Epithelial cell of prostate (primary cell): ENCODE results near the gene CELF3.
"Not testable (repeated sequence)": the region's sequence is repeated elsewhere in the genome, so short reads cannot be mapped to it uniquely, and the experiment has no call there.

Experiments
- DNase-seq: peaks from one replicate; pipeline ENCODE4 v3.0.0-alpha.2; 2011; ENCODE audit warnings: low read depth, low spot score
- H3K27ac ChIP-seq: fragments of 450-650 bp; 2 replicates; pipeline ENCODE4 v1.5.1; 2017; ENCODE audit warnings: mild to moderate bottlenecking

Gene CELF3

GRCh38 chr1:151705753-151706463, 10.7 kb downstream of the CELF3 start:
- H3K27ac ChIP-seq = no peak overlapping the region
- no peak for DNase-seq

DNA sequence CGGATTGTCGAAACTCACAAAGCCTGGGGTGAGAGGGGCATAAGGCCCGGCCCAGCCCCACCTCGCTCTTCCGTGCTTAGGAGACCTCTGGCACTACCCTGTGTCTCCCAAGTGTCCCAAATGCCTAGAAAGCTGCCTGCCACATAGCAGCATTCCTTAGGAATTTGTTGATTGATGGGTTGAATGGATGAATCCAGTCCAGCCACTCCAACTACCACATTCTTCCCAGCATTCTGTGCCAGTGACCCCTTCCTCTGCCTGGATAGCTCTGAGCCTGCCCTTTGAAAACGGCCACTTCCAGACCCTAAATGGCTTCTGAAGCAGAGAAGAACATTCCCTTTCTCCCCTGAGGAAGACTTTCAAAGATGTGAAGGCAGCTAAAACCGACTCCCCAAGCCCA, 11.5 kb downstream of the CELF3 start:
- H3K27ac ChIP-seq = no peak overlapping the region
- DNase-seq = no peak

GRCh38 chr1:151704246-151704645, 12.4 kb downstream of the CELF3 start:
- no peak overlapping the region for H3K27ac ChIP-seq

GRCh38 chr1:151703813-151704212, 12.8 kb downstream of the CELF3 start:
- H3K27ac ChIP-seq = no peak overlapping the region
- no peak for DNase-seq

More at GRCh38 chr1:151704246-151704645, 12.4 kb downstream of the CELF3 start:
- no peak for DNase-seq

GRCh38 chr1:151702936-151703335, 13.7 kb downstream of the CELF3 start:
- H3K27ac ChIP-seq = no peak overlapping the region
- DNase-seq = no peak

GRCh38 chr1:151701515-151701914, 15.1 kb downstream of the CELF3 start:
- no peak for DNase-seq

DNA sequence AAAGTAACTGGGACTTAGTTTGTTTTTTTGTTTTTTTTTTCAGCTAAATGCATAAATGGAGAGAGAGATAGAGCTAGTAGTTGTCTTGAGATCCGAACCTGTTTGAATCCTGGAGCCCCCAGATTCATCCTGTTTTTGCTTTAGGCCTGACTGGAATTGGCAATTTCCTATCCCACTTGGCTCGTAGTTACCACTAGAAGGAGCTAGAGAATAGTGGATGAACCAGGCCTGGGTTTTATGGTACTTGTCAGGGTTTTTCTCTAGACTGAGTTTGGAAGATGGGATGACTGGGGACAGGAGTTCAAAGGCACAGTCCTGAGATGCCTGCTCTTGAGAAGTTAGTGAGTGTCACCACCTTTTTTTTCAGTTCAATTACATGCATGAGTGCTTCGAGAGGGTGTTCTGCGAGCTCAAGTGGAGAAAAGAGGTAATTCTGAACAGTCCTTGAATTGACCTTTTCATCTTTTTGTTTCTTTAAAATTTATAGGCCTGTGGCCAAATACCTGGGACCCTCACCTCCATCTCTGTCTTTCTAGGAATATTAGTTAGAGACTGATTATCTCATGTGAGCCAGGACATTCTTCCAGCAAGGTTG, 23.4 kb downstream of the CELF3 start:
- no peak for DNase-seq
- H3K27ac ChIP-seq = no peak overlapping the region

More at GRCh38 chr1:151701515-151701914, 15.1 kb downstream of the CELF3 start:
- H3K27ac ChIP-seq = no peak overlapping the region

- H3K27ac ChIP-seq = no peak overlapping the region
- no peak for DNase-seq
These were observed 24.4 kb downstream of the CELF3 start for GRCh38 chr1:151692226-151692625.

DNA sequence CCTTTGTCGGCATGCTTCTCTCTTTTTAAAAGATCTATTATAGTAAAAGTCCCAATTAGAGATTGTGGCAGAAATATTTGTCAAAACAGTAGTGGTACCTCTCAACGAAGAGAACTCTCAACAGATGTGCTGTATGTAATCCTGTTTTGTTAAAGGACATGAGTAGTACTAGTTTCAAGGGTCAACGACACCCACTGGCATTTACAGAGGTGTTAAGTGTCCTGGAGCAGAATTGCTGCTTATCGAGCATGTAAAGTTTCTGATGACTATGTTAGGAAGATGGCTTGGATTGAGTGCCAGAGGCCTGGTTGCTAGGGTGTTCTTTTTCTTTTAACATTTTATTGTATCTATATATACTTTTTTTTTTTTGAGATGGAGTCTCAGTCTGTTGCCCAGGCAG, 27.1 kb downstream of the CELF3 start:
- no peak overlapping the region for H3K27ac ChIP-seq
- DNase-seq = no peak

DNA sequence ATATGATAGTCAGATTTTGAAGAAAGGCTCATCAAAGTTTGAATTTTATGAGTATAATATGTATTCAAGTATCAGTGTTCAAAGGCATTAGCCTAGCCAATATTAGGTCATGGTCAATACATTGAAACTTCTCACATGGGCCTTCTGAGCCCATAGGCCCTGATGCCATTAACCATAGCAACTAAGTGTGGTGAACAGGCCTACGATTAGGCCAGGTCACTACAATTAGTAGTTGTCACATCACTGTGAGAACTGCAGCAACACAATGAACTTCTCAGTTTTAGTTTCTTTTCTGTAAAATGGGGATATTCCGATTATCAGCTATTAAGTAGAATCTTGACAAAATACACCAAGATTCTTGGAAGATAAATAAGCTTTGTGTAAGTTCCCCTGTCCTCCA, 30.0 kb downstream of the CELF3 start:
- H3K27ac ChIP-seq = no peak overlapping the region
- DNase-seq = no peak

GRCh38 chr1:151684128-151684527, 32.5 kb downstream of the CELF3 start:
- no peak overlapping the region for H3K27ac ChIP-seq
- DNase-seq = no peak

DNA sequence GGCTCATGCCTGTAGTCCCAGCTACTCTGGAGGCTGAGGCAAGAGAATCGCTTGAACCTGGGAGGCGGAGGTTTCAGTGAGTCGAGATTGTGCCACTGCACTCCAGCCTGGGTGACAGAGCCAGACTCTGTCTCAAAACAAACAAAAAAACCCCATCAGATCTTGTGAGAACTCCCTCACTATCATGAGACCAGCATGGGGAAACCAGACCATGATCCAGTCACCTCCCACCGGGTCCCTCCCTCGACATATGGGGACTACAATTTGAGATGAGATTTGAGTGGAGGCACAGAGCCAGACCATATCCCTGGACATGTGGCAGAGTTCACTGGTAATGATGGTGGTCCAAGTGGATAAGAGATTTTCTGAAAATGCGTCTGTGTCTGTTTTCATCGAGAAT, 33.7 kb downstream of the CELF3 start:
- DNase-seq, H3K27ac ChIP-seq: not testable (repeated sequence)

DNA sequence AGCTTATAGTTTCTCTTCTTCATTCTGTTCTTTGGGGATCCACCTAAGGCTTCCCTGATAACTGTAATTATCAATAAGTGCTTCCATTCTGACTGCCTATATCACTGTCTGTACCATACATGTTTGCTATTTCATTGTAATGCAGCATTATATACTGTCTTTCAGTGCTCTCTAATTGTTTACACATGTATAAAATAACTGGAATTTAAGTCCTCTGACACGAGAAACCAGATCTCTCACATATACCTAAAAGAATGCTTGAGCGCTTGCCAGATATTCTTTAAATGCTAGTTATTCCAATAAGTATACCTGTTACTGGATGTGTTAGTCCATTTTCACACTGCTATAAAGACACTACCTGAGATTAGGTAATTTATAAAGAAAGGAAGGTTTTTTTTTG, 34.7 kb downstream of the CELF3 start:
- peak overlapping the region; percentile 95 for H3K27ac ChIP-seq
- no peak for DNase-seq

DNA sequence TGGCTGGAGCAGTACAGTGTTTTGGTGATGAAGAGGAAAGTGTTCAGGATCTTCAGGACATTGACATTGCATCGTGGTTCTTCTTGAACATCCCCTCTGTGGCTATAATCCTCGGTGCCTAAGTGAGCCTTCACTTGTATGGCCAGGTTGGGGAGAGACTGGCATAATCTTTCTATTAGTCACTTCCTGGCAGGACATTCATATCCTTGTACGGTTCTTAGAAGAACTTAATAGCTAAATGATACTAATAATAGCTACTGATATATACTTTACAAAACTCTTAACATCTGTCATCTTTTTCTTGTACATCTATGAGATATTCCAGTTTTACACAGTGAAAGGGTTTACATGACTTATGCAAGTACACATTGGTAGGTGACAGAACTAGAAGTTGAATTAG, 35.8 kb downstream of the CELF3 start:
- peak overlapping the region; percentile 95 for H3K27ac ChIP-seq
- peak; percentile 45 for DNase-seq

DNA sequence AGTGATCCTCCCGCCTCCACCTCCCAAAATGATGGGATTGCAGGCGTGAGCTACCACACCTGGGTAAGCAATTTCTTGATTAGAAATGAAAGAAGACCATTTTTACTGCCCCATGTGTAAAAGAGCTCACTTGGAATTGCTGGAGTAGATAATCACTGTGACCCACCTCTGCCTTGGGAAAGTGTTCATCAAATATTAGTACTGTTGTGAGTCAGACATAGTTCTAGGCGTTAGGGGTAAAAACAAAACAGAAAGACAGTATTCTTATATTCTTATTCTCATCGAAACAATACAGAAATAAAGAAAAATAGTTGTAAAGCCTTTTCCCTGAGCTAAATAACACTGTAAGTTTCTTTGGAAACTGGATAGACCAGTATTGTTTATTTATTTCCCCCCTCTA, 36.2 kb downstream of the CELF3 start:
- DNase-seq = no peak
- peak overlapping the region; percentile 95 for H3K27ac ChIP-seq

GRCh38 chr1:151673407-151673806, 43.2 kb downstream of the CELF3 start:
- H3K27ac ChIP-seq = no peak overlapping the region
- DNase-seq = no peak

DNA sequence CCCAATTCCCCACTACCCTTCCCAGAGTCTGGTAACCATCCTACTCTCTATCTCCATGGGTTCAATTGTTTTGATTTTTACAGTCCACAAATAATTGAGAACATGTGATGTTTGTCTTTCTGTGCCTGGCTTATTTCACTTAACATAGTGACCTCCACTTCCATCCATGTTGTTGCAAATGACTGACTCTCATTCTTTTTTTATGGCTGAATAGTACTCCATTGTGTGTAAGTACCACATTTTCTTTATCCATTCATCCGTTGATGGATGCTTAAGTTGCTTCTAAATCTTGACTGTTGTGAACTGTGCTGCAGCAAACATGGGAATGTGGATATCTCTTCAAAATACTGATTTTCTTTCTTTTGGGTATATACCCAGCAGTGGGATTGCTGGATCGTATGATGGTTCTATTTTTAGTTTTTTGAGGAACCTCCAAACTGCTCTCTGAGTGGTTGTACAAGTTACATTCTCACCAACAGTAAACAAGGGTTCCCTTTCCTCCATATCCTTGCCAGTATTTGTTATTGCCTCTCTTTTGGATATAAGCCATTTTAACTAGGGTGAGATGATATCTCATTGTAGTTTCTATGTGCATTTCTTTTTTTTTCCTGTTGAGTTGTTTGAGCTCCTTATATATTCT, 46.4 kb downstream of the CELF3 start:
- DNase-seq, H3K27ac ChIP-seq: not testable (repeated sequence)

DNA sequence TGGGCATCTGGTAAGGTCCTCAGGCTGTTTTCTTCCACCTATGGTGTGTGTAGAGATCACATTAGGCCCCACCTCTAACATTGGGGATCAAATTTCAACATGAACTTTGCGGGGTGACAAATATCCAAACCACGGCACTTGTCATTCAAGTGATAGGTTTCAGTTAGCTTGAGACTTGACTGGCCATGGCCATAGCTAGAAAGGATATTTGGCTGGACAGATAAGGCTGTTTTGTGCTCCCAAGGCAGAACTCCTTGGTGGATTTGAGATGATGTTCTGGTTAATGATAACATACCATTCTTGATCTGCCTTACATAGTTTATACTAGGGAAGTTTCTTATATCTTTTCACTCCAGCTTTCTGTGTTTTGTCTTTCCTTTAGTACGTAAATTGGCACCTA, 48.5 kb downstream of the CELF3 start:
- no peak for DNase-seq
- no peak overlapping the region for H3K27ac ChIP-seq

DNA sequence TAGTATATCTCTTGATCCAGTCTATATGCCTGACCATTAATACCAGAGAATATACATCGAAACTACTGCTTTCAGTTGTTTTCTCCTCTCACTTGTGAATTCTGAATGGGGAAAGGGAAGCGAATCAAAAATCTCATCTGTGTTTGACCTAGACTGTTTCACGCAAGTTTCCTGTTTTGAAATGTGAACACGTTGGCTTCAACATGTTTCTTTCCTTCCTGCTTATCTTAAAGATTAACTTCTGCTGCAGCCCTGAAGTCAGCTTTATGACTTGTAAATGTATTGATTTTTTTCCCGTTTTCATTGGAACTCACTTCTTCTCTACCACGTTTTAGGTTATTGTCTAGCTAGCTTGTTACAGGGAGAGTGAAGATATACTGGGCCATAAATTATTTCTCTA, 54.9 kb downstream of the CELF3 start:
- DNase-seq = no peak
- no peak overlapping the region for H3K27ac ChIP-seq

- H3K27ac ChIP-seq = no peak overlapping the region
- DNase-seq = no peak
These were observed 61.2 kb downstream of the CELF3 start for GRCh38 chr1:151655371-151655770.

DNA sequence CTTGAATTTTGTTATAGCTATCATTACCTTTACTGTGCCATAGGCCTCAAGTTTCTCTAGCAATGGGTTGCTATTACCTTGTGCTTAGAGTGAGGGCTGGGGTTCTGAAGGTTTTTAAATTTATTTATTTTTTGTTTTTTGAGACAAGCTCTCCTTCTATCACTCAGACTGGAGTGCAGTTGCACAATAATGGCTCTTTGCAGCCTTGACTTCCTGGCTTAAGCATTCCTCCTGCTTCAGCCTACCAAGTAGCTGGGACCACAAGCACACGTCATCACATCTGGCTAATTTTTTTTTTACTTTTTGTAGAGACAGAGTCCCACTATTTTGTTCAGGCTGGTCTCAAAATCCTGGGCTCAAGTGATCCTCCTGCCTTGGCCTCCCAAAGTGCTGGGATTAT, 63.2 kb downstream of the CELF3 start:
- no peak overlapping the region for H3K27ac ChIP-seq
- DNase-seq = no peak
